CD14-positive monocyte (primary cell): ENCODE data around the gene ALDH1A3. TPM values are rescaled to one million over a fixed set of nuclear protein-coding genes. Genes with fewer than 3 reads are reported as not detected.

ENCODE experiments used
- DNase-seq, 3 donors: peaks; one replicate each; pipeline ENCODE4 v3.0.0-alpha.2; 2011 to 2022
- H2AFZ ChIP-seq: 2 replicates; pipeline ENCODE4 v1.6.0; 2012; ENCODE audit warnings: mild to moderate bottlenecking, low read depth, low read length, inconsistent platforms; ENCODE audit not compliant: insufficient read depth, poor library complexity, severe bottlenecking
- H3K27ac ChIP-seq, 2 donors: 1 replicate in 1 of 2; 2 replicates in 1 of 2; pipeline ENCODE4 v1.5.1; 2012 to 2013; ENCODE audit warnings: low read length in 2 of 2, control low read depth in 1 of 2, inconsistent platforms in 1 of 2, low read depth in 1 of 2, mild to moderate bottlenecking in 1 of 2
- H3K27me3 ChIP-seq, 2 donors: one replicate each; pipeline versions ENCODE4 v1.6.0 to v1.6.1; 2011 to 2013; ENCODE audit warnings: low read length in 2 of 2; ENCODE audit not compliant: control insufficient read depth in 2 of 2, insufficient read depth in 2 of 2
- H3K36me3 ChIP-seq, 2 donors: replicated peaks in 1 of 2; 1 replicate in 1 of 2; 2 replicates in 1 of 2; pipeline versions ENCODE4 v1.5.1 to v1.6.1; 2012 to 2013; ENCODE audit warnings: low read length in 2 of 2, control low read depth in 1 of 2, inconsistent platforms in 1 of 2, mild to moderate bottlenecking in 1 of 2; ENCODE audit not compliant: insufficient read depth in 2 of 2, control insufficient read depth in 1 of 2
- H3K4me1 ChIP-seq, 2 donors: 1 replicate in 1 of 2; 2 replicates in 1 of 2; pipeline versions ENCODE4 v1.5.1 to v1.6.1; 2012 to 2013; ENCODE audit warnings: low read length in 2 of 2, control low read depth in 1 of 2, inconsistent platforms in 1 of 2, mild to moderate bottlenecking in 1 of 2, moderate library complexity in 1 of 2; ENCODE audit not compliant: insufficient read depth in 2 of 2, control insufficient read depth in 1 of 2
- H3K4me2 ChIP-seq: replicated peaks from 2 replicates; pipeline ENCODE3; 2012; ENCODE audit warnings: low read length, moderate library complexity, mild to moderate bottlenecking; ENCODE audit not compliant: poor library complexity, severe bottlenecking; ENCODE audit errors: extremely low read depth
- H3K4me3 ChIP-seq, 3 experiments: fragments of 200-600 bp in 1 of 3; sonication (generic) in 1 of 3; replicated peaks in 1 of 3; 1 replicate in 2 of 3; 2 replicates in 1 of 3; pipeline ENCODE4 v1.5.1; 2011 to 2013; ENCODE audit warnings: low read length in 3 of 3, mild to moderate bottlenecking in 3 of 3, control low read depth in 2 of 3, low read depth in 2 of 3, inconsistent platforms in 1 of 3, moderate library complexity in 1 of 3
- H3K79me2 ChIP-seq: 2 replicates; pipeline ENCODE4 v1.6.0; 2012; ENCODE audit warnings: mild to moderate bottlenecking, control low read depth, inconsistent platforms, low read length, moderate library complexity; ENCODE audit not compliant: insufficient read depth
- H3K9ac ChIP-seq: 2 replicates; pipeline ENCODE4 v1.6.0; 2017; ENCODE audit warnings: low read length, mild to moderate bottlenecking; ENCODE audit not compliant: insufficient read depth, poor library complexity, severe bottlenecking
- H3K9me3 ChIP-seq, 2 donors: replicated peaks in 1 of 2; 1 replicate in 1 of 2; 2 replicates in 1 of 2; pipeline versions ENCODE4 v1.5.1 to v1.6.1; 2012 to 2013; ENCODE audit warnings: low read length in 2 of 2, control low read depth in 1 of 2; ENCODE audit not compliant: control insufficient read depth in 1 of 2, insufficient read depth in 1 of 2
- H4K20me1 ChIP-seq: 2 replicates; pipeline ENCODE4 v1.6.0; 2012; ENCODE audit warnings: mild to moderate bottlenecking, low read length, control low read depth, moderate library complexity; ENCODE audit not compliant: insufficient read depth
- H3K27ac Mint-ChIP-seq, 7 donors: one replicate each; pipeline ENCODE4 v1.8.0; 2020; ENCODE audit warnings: mild to moderate bottlenecking in 7 of 7, mixed read lengths in 7 of 7, moderate library complexity in 6 of 7, inconsistent platforms in 2 of 7
- H3K27me3 Mint-ChIP-seq, 3 donors: one replicate each; pipeline ENCODE4 v1.8.0; 2021 to 2022; ENCODE audit warnings: low read depth in 3 of 3, mild to moderate bottlenecking in 3 of 3, mixed read lengths in 3 of 3, moderate library complexity in 3 of 3, inconsistent platforms in 1 of 3
- H3K36me3 Mint-ChIP-seq, 2 donors: one replicate each; pipeline ENCODE4 v1.8.0; 2020; ENCODE audit warnings: mixed read lengths in 2 of 2, inconsistent platforms in 1 of 2, mild to moderate bottlenecking in 1 of 2
- H3K4me1 Mint-ChIP-seq: one replicate; pipeline ENCODE4 v1.8.0; 2020; ENCODE audit warnings: mild to moderate bottlenecking, mixed read lengths
- H3K4me3 Mint-ChIP-seq, 2 donors: one replicate each; pipeline ENCODE4 v1.8.0; 2020; ENCODE audit warnings: mild to moderate bottlenecking in 2 of 2, mixed read lengths in 2 of 2, moderate library complexity in 1 of 2
- H3K9me3 Mint-ChIP-seq, 7 donors: one replicate each; pipeline ENCODE4 v1.8.0; 2020 to 2022; ENCODE audit warnings: mixed read lengths in 7 of 7, mild to moderate bottlenecking in 6 of 7, moderate library complexity in 6 of 7, inconsistent platforms in 2 of 7
- CTCF ChIP-seq: fragments of 200-600 bp; IDR thresholded peaks from one replicate; pipeline ENCODE4 v1.8.0; 2022; ENCODE audit warnings: antibody characterized with exemption, mild to moderate bottlenecking
- WGBS: methylation state at CpG from one replicate; pipeline ENCODE4 v1.1.5; 2013; ENCODE audit warnings: missing lambda C conversion rate; ENCODE audit not compliant: insufficient coverage; 5-methylcytosine and 5-hydroxymethylcytosine counted together
- intact Hi-C, 2 donors: fragments of 100-400 bp; cut with micrococcal nuclease; formaldehyde crosslinking; loops; one replicate each; pipeline versions ENCODE4 v1.15.0 to v1.15.1; 2023
- polyA plus RNA-seq, 3 donors: library from polyadenylated mRNA; depleted of rRNA in 1 of 3; unstranded in 2 of 3; stranded (reverse) in 1 of 3; fragments of 300-500 nt in 2 of 3; fragments of >200 nt in 1 of 3; fragmentation: Illumina TruSeq in 2 of 3; gene quantifications; 1 replicate in 2 of 3; 2 replicates in 1 of 3; pipeline ENCODE4 v1.2.3, GENCODE V29; 2012 to 2021

Gene ALDH1A3
- polyA plus RNA-seq, 3 donors, result not detected

- H3K27ac Mint-ChIP-seq, result peak overlapping the region in 6 of 7 donors; percentile 25 to 91 (median 74)
- H3K9ac ChIP-seq, result no peak overlapping the region
- H3K4me3 ChIP-seq, result peak overlapping the region in 1 of 3 experiments; percentile 27
- H3K9me3 Mint-ChIP-seq, result peaks cover 0 to 3% (median 0%) of the 10 kb centered on the region in 7 donors
- no peaks in the 10 kb centered on the region for H3K36me3 ChIP-seq
- no peaks in the 10 kb centered on the region for H3K27me3 ChIP-seq
- no CpG with 5 or more reads among the region's 3 CpGs for WGBS
- H3K4me1 Mint-ChIP-seq, result peaks cover 47% of the 10 kb centered on the region
- H3K4me2 ChIP-seq, result peak overlapping the region; percentile 40
- H4K20me1 ChIP-seq, result no peaks in the 10 kb centered on the region
- H3K27ac ChIP-seq, result peak overlapping the region; percentile 11 to 81
- H3K79me2 ChIP-seq, result no peaks in the 10 kb centered on the region
- no peak for TF ChIP-seq CTCF
- no peaks in the 10 kb centered on the region for H3K36me3 Mint-ChIP-seq
- peak in 2 of 3 donors; percentile 19 to 32 for DNase-seq
- peaks cover 0 to 5% (median 5%) of the 10 kb centered on the region in 3 donors for H3K27me3 Mint-ChIP-seq
- no peak overlapping the region for H3K4me3 Mint-ChIP-seq
- no peaks in the 10 kb centered on the region for H3K9me3 ChIP-seq
- peaks cover 29 to 32% of the 10 kb centered on the region in 2 donors for H3K4me1 ChIP-seq
- intact Hi-C loops, result no loop called here
- no peak overlapping the region for H2AFZ ChIP-seq
Measured at GRCh38 chr15:100834731-100835130, 44.9 kb upstream of the ALDH1A3 start.

- peak overlapping the region in 1 of 2 donors; percentile 81 for H3K27ac ChIP-seq
- 100% methylated on average over 1 of the region's 5 CpGs for whole genome bisulfite sequencing
- H3K4me3 Mint-ChIP-seq, result no peak overlapping the region
- H3K4me2 ChIP-seq, result no peak overlapping the region
- no peaks in the 10 kb centered on the region for H3K36me3 ChIP-seq
- no peak overlapping the region for H2AFZ ChIP-seq
- no peaks in the 10 kb centered on the region for H3K79me2 ChIP-seq
- no peaks in the 10 kb centered on the region for H3K27me3 ChIP-seq
- H3K9me3 ChIP-seq, result no peaks in the 10 kb centered on the region
- H3K9me3 Mint-ChIP-seq, result peaks cover 0 to 3% (median 0%) of the 10 kb centered on the region in 7 donors
- intact Hi-C loops, result no loop called here
- H3K36me3 Mint-ChIP-seq, result no peaks in the 10 kb centered on the region
- peak overlapping the region in 4 of 7 donors; percentile 10 to 91 (median 55) for H3K27ac Mint-ChIP-seq
- no peaks in the 10 kb centered on the region for H4K20me1 ChIP-seq
- H3K9ac ChIP-seq, result no peak overlapping the region
- no peak overlapping the region for H3K4me3 ChIP-seq
- H3K27me3 Mint-ChIP-seq, result peaks cover 0 to 5% (median 0%) of the 10 kb centered on the region in 3 donors
- TF ChIP-seq CTCF, result no peak
- DNase-seq, result no peak
- peaks cover 46% of the 10 kb centered on the region for H3K4me1 Mint-ChIP-seq
- peaks cover 29 to 32% of the 10 kb centered on the region in 2 donors for H3K4me1 ChIP-seq
Measured at GRCh38 chr15:100835636-100836035, 44.0 kb upstream of the ALDH1A3 start.
